Hepatocyte (in vitro differentiated cells): Measurements from ENCODE around the gene RUFY3. TPM values are rescaled to one million over a fixed set of nuclear protein-coding genes. Genes with fewer than 3 reads are reported as not detected.

Source experiments
- DNase-seq: peaks from one replicate; pipeline ENCODE4 v3.0.0-alpha.2; 2016; ENCODE audit warnings: low spot score
- H2AFZ ChIP-seq: fragments of 200-600 bp; sonication (generic); 2 replicates; pipeline ENCODE4 v1.6.0; 2016; ENCODE audit warnings: antibody characterized with exemption, mild to moderate bottlenecking
- H3K27ac ChIP-seq: fragments of 200-600 bp; sonication (generic); 2 replicates; pipeline ENCODE4 v1.5.1; 2016; ENCODE audit warnings: mild to moderate bottlenecking
- H3K27me3 ChIP-seq: fragments of 200-600 bp; sonication (generic); 2 replicates; pipeline ENCODE4 v1.6.1; 2016
- H3K36me3 ChIP-seq: fragments of 200-600 bp; sonication (generic); replicated peaks from 2 replicates; pipeline ENCODE4 v1.5.1; 2016; ENCODE audit warnings: low read depth; ENCODE audit not compliant: insufficient read depth
- H3K4me1 ChIP-seq: fragments of 200-600 bp; sonication (generic); 2 replicates; pipeline ENCODE4 v1.5.1; 2016; ENCODE audit warnings: mild to moderate bottlenecking, moderate library complexity; ENCODE audit not compliant: insufficient read depth
- H3K4me2 ChIP-seq: fragments of 200-600 bp; sonication (generic); 2 replicates; pipeline ENCODE4 v1.6.0; 2016
- H3K4me3 ChIP-seq: fragments of 200-600 bp; sonication (generic); 2 replicates; pipeline ENCODE4 v1.5.1; 2016; ENCODE audit warnings: mild to moderate bottlenecking
- H3K79me2 ChIP-seq: fragments of 200-600 bp; sonication (generic); 2 replicates; pipeline ENCODE4 v1.6.0; 2017; ENCODE audit warnings: mild to moderate bottlenecking
- H3K9me2 ChIP-seq: fragments of 200-600 bp; sonication (generic); replicated peaks from 2 replicates; pipeline ENCODE4 v1.6.0; 2017; ENCODE audit warnings: mild to moderate bottlenecking; ENCODE audit not compliant: insufficient read depth
- H3K9me3 ChIP-seq: fragments of 200-600 bp; sonication (generic); 2 replicates; pipeline ENCODE4 v1.5.1; 2016; ENCODE audit warnings: low read depth, mild to moderate bottlenecking
- H4K20me1 ChIP-seq: fragments of 200-600 bp; sonication (generic); 2 replicates; pipeline ENCODE4 v1.6.0; 2016; ENCODE audit warnings: mild to moderate bottlenecking; ENCODE audit not compliant: insufficient read depth, poor library complexity, severe bottlenecking
- EZH2 ChIP-seq: fragments of 200-600 bp; sonication (generic); IDR thresholded peaks from 2 replicates; pipeline ENCODE4 v1.6.1; 2016; ENCODE audit warnings: antibody characterized with exemption, mild to moderate bottlenecking, borderline replicate concordance
- EZH2phosphoT487 ChIP-seq: fragments of 200-600 bp; sonication (generic); IDR thresholded peaks from one replicate; pipeline ENCODE4 v1.6.1; 2018; ENCODE audit warnings: antibody characterized with exemption, mild to moderate bottlenecking, low read depth, moderate library complexity; ENCODE audit not compliant: unreplicated experiment, severe bottlenecking
- WGBS: methylation state at CpG from one replicate; pipeline ENCODE4 v1.1.6; 2016; ENCODE audit warnings: low lambda C conversion rate; ENCODE audit errors: missing lambda C conversion rate; 5-methylcytosine and 5-hydroxymethylcytosine counted together
- polyA plus RNA-seq: library from polyadenylated mRNA; unstranded; fragments of >200 nt; fragmentation: Nextera tagmentation; extraction: Ambion mirVana; gene quantifications from 2 replicates; pipeline ENCODE4 v1.2.1, GENCODE V29; 2016
- total RNA-seq: library from RNA; depleted of rRNA; stranded (reverse); fragments of >200 nt; gene quantifications from 2 replicates; pipeline ENCODE4 v1.2.3, GENCODE V29; 2014
- TF ChIP-seq, protein P1 (sequence below): fragments of 200-600 bp; sonication (generic); IDR thresholded peaks from 2 replicates; pipeline ENCODE4 v1.5.1; 2016; ENCODE audit warnings: antibody characterized with exemption, mild to moderate bottlenecking; ENCODE audit not compliant: poor library complexity

RUFY3 gene
- total and polyA plus RNA-seq, 2 experiments from 2014 or later, result 22.2 to 40.1 TPM

GRCh38 chr4:70737409-70737808, 15.6 kb downstream of the RUFY3 start:
- TF ChIP-seq, protein P1, sequence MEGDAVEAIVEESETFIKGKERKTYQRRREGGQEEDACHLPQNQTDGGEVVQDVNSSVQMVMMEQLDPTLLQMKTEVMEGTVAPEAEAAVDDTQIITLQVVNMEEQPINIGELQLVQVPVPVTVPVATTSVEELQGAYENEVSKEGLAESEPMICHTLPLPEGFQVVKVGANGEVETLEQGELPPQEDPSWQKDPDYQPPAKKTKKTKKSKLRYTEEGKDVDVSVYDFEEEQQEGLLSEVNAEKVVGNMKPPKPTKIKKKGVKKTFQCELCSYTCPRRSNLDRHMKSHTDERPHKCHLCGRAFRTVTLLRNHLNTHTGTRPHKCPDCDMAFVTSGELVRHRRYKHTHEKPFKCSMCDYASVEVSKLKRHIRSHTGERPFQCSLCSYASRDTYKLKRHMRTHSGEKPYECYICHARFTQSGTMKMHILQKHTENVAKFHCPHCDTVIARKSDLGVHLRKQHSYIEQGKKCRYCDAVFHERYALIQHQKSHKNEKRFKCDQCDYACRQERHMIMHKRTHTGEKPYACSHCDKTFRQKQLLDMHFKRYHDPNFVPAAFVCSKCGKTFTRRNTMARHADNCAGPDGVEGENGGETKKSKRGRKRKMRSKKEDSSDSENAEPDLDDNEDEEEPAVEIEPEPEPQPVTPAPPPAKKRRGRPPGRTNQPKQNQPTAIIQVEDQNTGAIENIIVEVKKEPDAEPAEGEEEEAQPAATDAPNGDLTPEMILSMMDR, result no peak
- TF ChIP-seq EZH2phosphoT487, result no peak
- no peak for TF ChIP-seq EZH2
- Histone ChIP-seq H3K9me2 (no peaks in the 10 kb centered on the region), H3K4me2 (no peak overlapping the region), H4K20me1 (no peaks in the 10 kb centered on the region), H2AFZ (no peak overlapping the region), H3K4me1 (peaks cover 6% of the 10 kb centered on the region), H3K36me3 (no peaks in the 10 kb centered on the region), H3K9me3 (no peaks in the 10 kb centered on the region), H3K27me3 (no peaks in the 10 kb centered on the region), H3K4me3 (no peak overlapping the region), H3K27ac (no peak overlapping the region), H3K79me2 (peaks cover 68% of the 10 kb centered on the region)
- 82% methylated on average over 2 of the region's 2 CpGs for WGBS
- DNase-seq, result no peak

DNA sequence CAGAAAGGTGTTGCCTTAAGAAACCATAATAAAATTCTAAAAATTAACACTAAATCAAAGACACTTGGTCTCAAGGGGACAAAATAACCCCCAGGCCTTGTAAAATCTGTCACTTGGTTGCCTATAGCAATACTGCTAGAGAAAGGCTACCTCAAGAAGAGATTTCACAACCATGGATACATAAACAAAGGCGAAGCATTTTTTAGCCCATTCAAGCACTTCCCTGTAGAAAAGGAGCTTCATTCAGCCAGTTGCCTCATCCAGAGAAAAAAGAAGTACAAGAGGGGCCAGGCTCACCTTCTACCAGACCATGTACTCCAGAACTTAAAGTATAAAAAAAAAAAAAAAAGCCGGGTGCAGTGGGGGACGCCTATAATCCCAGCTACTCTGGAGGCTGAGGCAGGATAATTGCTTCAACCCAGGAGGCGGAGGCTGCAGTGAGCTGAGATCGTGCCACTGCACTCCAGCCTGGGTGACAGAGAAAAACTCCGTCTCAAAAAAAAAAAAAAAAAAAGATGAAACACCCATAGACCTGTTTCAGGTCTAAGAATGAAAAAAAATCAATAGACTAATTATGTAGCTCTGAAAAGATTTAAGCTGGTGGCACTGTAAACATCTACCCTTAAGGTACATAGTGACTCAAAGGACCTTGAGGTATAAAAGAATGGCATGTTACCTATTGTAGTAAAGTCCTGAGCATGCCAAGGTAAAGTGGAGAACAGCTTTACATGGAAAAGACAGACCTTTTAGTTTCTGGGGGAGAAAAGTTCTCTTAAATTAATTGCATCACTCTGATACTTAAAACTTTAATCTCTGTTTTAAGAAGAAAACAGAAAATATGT, 18.0 kb downstream of the RUFY3 start:
- H3K9me3 ChIP-seq, result no peaks in the 10 kb centered on the region
- TF ChIP-seq, protein P1, result no peak
- TF ChIP-seq EZH2 (no peak), EZH2phosphoT487 (no peak)
- no peaks in the 10 kb centered on the region for H4K20me1 ChIP-seq
- H3K27ac ChIP-seq, result no peak overlapping the region
- DNase-seq, result no peak
- H3K27me3 ChIP-seq, result no peaks in the 10 kb centered on the region
- no peak overlapping the region for H3K4me3 ChIP-seq
- H3K4me2 ChIP-seq, result peak overlapping the region; percentile 9
- H3K79me2 ChIP-seq, result peaks cover 89% of the 10 kb centered on the region
- 68% methylated on average over 6 of the region's 6 CpGs for WGBS
- no peak overlapping the region for H2AFZ ChIP-seq
- H3K4me1 ChIP-seq, result peaks cover 6% of the 10 kb centered on the region
- no peaks in the 10 kb centered on the region for H3K9me2 ChIP-seq
- H3K36me3 ChIP-seq, result no peaks in the 10 kb centered on the region

GRCh38 chr4:70741867-70742658, 20.3 kb downstream of the RUFY3 start:
- no peak overlapping the region for H3K4me2 ChIP-seq
- 88% methylated on average over 5 of the region's 5 CpGs for WGBS
- TF ChIP-seq EZH2 (no peak), EZH2phosphoT487 (no peak)
- TF ChIP-seq, protein P1, result no peak
- H2AFZ ChIP-seq, result no peak overlapping the region
- DNase-seq, result no peak
- no peaks in the 10 kb centered on the region for H3K36me3 ChIP-seq
- peaks cover 87% of the 10 kb centered on the region for H3K79me2 ChIP-seq
- H3K4me1 ChIP-seq, result peaks cover 13% of the 10 kb centered on the region
- H3K27ac ChIP-seq, result no peak overlapping the region
- no peaks in the 10 kb centered on the region for H3K9me3 ChIP-seq
- H4K20me1 ChIP-seq, result peaks cover 4% of the 10 kb centered on the region
- no peak overlapping the region for H3K4me3 ChIP-seq
- no peaks in the 10 kb centered on the region for H3K9me2 ChIP-seq
- H3K27me3 ChIP-seq, result no peaks in the 10 kb centered on the region
